ENCODE measurements around the gene DISC1. TPM values are rescaled to one million over a fixed set of nuclear protein-coding genes. Genes with fewer than 3 reads are reported as not detected.

Gene DISC1
- total and polyA plus RNA-seq, 2 experiments from 2014 or later: 6.5 to 11.5 TPM

DNA sequence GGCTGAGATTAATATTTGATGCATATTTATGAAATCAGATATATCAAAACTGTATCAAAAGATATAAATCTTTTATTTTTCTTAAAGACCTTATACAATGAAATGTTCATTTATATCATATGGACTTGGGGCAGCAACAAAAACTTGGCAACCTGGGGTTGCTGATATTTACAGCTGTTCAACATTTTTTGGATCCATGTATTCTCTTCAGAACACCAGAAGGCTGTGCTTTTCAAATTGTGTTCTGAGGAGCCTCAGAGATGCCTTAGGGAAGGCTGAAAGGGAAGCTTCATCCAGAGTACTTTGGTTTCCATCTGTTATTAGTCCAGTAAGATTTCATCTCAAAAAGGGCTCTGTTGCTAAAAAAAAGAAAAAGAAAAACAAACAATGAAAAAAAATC lies 94.8 kb downstream of the DISC1 start:
- Histone ChIP-seq H3K9me3 (ENCODE audit: low read depth) (no peaks in the 10 kb centered on the region), H3K27ac (no peak overlapping the region), H3K27me3 (no peaks in the 10 kb centered on the region), H3K4me3 (no peak overlapping the region), H3K36me3 (no peaks in the 10 kb centered on the region), H3K4me1 (ENCODE audit: low read depth) (peaks cover 19% of the 10 kb centered on the region)
- TF ChIP-seq, protein P1, sequence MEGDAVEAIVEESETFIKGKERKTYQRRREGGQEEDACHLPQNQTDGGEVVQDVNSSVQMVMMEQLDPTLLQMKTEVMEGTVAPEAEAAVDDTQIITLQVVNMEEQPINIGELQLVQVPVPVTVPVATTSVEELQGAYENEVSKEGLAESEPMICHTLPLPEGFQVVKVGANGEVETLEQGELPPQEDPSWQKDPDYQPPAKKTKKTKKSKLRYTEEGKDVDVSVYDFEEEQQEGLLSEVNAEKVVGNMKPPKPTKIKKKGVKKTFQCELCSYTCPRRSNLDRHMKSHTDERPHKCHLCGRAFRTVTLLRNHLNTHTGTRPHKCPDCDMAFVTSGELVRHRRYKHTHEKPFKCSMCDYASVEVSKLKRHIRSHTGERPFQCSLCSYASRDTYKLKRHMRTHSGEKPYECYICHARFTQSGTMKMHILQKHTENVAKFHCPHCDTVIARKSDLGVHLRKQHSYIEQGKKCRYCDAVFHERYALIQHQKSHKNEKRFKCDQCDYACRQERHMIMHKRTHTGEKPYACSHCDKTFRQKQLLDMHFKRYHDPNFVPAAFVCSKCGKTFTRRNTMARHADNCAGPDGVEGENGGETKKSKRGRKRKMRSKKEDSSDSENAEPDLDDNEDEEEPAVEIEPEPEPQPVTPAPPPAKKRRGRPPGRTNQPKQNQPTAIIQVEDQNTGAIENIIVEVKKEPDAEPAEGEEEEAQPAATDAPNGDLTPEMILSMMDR (IDR thresholded peaks at IDR 0.05; ENCODE audit: low read depth, low read length): no peak
- no peak for DNase-seq (ENCODE audit: low read depth in 1 of 2, low spot score in 1 of 2)

DNA sequence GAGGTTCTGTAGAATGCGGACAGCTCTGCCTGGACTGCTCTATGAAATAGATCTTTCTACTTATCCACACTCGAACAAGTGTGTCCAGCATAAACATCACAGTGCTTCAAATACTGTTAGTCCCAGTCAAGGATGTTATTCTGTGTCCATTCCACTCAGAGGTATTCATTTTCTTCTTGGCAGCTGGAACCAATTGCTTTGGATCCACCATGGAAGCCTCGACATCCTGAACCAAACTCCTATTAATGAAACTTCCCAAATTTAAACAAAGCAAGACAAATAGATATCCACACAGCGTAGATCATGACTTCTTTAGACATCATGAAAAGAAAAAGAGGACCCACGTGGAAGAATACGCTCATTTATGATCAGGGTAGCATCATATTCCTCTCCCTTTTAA lies 95.8 kb downstream of the DISC1 start:
- H3K27me3 ChIP-seq: no peaks in the 10 kb centered on the region
- TF ChIP-seq, protein P1 (IDR thresholded peaks at IDR 0.05; ENCODE audit: low read depth, low read length): no peak
- no peak overlapping the region for H3K4me3 ChIP-seq
- H3K9me3 ChIP-seq (ENCODE audit: low read depth): no peaks in the 10 kb centered on the region
- H3K4me1 ChIP-seq (ENCODE audit: low read depth): peaks cover 19% of the 10 kb centered on the region
- no peaks in the 10 kb centered on the region for H3K36me3 ChIP-seq
- no peak for DNase-seq (ENCODE audit: low read depth in 1 of 2, low spot score in 1 of 2)
- H3K27ac ChIP-seq: no peak overlapping the region

DNA sequence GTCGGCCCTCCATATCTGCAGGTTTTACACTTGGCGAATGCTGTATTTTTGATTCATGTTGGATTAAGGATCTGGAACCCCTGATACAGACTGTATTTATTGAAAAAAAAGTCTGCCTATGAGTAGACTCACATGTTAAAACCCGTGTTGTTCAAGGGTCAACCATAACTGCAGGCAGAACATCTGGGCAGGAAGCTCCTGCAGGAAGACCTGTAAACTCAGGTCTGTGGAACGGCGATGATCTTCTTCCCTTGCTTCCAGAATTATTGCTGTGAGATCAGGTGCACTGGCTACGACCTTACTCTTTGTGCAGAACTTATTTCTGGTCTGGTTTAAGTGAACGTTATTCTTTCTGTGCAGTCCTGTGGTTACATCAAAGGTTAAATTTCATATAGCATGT lies 96.6 kb downstream of the DISC1 start:
- no peak overlapping the region for H3K4me3 ChIP-seq
- H3K27ac ChIP-seq: no peak overlapping the region
- no peaks in the 10 kb centered on the region for H3K36me3 ChIP-seq
- TF ChIP-seq, protein P1 (IDR thresholded peaks at IDR 0.05; ENCODE audit: low read depth, low read length): no peak
- H3K27me3 ChIP-seq: no peaks in the 10 kb centered on the region
- H3K9me3 ChIP-seq (ENCODE audit: low read depth): no peaks in the 10 kb centered on the region
- peaks cover 12% of the 10 kb centered on the region for H3K4me1 ChIP-seq (ENCODE audit: low read depth)
- no peak for DNase-seq (ENCODE audit: low read depth in 1 of 2, low spot score in 1 of 2)

DNA sequence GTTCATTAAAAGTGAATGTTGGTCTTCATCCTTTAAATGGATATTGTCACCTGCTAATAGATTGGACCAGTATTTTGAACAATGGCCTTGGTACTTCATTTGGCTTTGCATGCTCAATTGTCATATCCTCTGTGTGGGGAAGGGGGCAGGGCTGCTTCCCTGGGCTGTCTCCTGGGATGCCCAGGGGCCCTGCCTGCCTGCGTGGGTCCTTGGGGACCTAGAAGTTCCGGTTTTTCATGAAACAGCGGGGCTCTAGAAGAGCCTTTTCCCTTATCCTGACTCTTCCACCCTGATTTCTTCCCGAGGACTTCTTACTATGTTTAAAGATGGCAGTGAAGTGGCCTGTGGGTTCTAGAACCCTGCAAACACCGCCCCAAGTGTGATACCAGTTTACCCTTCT lies 97.5 kb downstream of the DISC1 start:
- TF ChIP-seq, protein P1 (IDR thresholded peaks at IDR 0.05; ENCODE audit: low read depth, low read length): no peak
- no peaks in the 10 kb centered on the region for H3K27me3 ChIP-seq
- no peak overlapping the region for H3K4me3 ChIP-seq
- no peaks in the 10 kb centered on the region for H3K9me3 ChIP-seq (ENCODE audit: low read depth)
- H3K27ac ChIP-seq: no peak overlapping the region
- no peak for DNase-seq (ENCODE audit: low read depth in 1 of 2, low spot score in 1 of 2)
- no peaks in the 10 kb centered on the region for H3K36me3 ChIP-seq
- peaks cover 11% of the 10 kb centered on the region for H3K4me1 ChIP-seq (ENCODE audit: low read depth)

DNA sequence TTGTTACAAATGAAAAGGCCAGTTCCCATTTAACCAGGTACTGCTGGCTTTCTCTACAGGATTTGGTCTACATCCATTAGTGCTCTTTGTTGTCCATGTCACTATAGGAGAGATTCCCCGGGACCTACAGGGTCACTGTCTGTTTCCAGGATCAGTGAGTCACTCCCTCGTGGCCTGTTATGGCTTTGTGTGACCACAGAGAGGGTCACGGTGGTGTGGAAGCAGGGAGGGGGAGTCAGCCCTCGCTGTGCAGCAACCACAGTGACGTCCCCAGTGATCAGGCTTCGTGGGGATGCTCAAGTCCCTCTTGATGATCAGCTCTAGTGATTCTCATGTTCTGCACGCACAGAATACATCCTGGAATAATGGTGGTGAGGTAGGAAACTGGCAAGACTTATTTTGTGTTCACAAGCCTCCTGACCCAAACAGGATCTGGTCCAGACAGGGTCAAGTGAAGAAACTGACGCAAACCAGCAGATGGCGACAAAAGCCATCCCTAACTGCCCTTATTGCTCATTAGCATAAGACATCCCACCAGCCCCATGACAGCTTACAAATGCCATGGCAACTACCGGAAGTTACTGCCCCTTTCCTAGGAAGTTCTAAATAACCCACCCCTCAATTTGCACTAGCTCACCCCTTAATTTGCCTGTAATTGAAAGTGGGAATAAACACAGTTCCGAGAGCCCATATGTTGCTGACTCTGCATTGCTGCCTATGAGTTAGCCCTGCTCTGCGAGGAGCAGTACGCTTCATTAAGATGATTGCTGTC lies 98.5 kb downstream of the DISC1 start:
- Histone ChIP-seq H3K27me3 (no peaks in the 10 kb centered on the region), H3K9me3 (ENCODE audit: low read depth) (no peaks in the 10 kb centered on the region), H3K4me1 (ENCODE audit: low read depth) (peaks cover 5% of the 10 kb centered on the region), H3K4me3 (no peak overlapping the region), H3K36me3 (no peaks in the 10 kb centered on the region), H3K27ac (peak overlapping the region; percentile 6)
- TF ChIP-seq, protein P1 (IDR thresholded peaks at IDR 0.05; ENCODE audit: low read depth, low read length): peak; percentile 67
- DNase-seq (ENCODE audit: low read depth in 1 of 2, low spot score in 1 of 2): peak; percentile 63 to 83
